ENCODE data around the gene IARS2. TPM values are rescaled to one million over a fixed set of nuclear protein-coding genes. Genes with fewer than 3 reads are reported as not detected.

IARS2 gene
- total RNA-seq, 4 donors from 2014 or later, result 62.3 to 87.6 (median 79.2) TPM

DNA sequence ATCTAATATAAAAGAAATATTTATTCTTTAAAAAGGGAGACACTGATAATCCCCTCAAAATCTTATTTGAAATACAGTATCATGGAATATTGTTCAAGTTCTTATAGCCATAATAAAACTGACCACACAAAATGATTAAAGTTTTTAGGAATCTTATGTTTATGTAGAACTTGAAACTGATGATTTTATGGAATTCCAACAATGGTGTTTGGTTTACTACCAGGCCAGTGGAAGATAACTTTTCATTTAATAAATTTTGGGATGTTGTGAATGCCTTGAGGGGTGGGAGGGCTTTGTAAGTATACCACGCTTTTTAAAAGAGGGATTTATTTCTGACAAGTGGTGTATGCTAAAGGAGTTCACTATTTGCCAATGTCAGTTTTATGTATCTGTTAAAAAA, 90.6 kb downstream of the IARS2 start:
- intact Hi-C loops (cut with DNase I; ENCODE audit: low total_unique reads), result no loop called here
- no peak for DNase-seq (ENCODE audit: low spot score in 2 of 2)
- TF ChIP-seq, protein P1, sequence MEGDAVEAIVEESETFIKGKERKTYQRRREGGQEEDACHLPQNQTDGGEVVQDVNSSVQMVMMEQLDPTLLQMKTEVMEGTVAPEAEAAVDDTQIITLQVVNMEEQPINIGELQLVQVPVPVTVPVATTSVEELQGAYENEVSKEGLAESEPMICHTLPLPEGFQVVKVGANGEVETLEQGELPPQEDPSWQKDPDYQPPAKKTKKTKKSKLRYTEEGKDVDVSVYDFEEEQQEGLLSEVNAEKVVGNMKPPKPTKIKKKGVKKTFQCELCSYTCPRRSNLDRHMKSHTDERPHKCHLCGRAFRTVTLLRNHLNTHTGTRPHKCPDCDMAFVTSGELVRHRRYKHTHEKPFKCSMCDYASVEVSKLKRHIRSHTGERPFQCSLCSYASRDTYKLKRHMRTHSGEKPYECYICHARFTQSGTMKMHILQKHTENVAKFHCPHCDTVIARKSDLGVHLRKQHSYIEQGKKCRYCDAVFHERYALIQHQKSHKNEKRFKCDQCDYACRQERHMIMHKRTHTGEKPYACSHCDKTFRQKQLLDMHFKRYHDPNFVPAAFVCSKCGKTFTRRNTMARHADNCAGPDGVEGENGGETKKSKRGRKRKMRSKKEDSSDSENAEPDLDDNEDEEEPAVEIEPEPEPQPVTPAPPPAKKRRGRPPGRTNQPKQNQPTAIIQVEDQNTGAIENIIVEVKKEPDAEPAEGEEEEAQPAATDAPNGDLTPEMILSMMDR (IDR thresholded peaks at IDR 0.05), result no peak
- TF ChIP-seq POLR2A (IDR thresholded peaks at IDR 0.05), result no peak
- WGBS, 2 donors, result 81 to 90% methylated on average over 1 of the region's 1 CpG
- no peak overlapping the region for H3K4me3 ChIP-seq (ENCODE audit: low read depth, poor library complexity, severe bottlenecking)

DNA sequence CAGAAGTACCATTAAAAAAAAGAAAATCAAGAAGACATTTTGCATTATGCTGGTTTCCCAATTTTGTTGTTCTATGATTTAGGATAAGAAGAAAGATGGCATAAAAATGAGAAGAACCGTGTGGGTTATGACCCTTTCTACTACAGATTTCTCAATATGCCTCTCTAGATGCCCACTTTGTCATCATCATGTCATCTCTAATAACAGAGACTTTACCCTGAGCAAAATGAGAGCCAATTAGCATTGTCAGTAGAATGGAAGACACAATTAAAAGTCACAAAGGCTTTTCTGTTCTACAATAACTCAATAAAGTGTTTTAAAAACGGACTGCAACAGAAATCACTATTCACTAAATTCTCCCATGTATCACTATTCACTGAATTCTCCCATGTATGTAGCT, 92.8 kb downstream of the IARS2 start:
- H3K4me3 ChIP-seq (ENCODE audit: low read depth, poor library complexity, severe bottlenecking), result no peak overlapping the region
- intact Hi-C loops (cut with DNase I; ENCODE audit: low total_unique reads), result no loop called here
- DNase-seq (ENCODE audit: low spot score in 2 of 2), result no peak
- TF ChIP-seq, protein P1 (IDR thresholded peaks at IDR 0.05), result no peak
- TF ChIP-seq POLR2A (IDR thresholded peaks at IDR 0.05), result no peak
- 93 to 95% methylated on average over 2 of the region's 2 CpGs for WGBS, 2 donors

DNA sequence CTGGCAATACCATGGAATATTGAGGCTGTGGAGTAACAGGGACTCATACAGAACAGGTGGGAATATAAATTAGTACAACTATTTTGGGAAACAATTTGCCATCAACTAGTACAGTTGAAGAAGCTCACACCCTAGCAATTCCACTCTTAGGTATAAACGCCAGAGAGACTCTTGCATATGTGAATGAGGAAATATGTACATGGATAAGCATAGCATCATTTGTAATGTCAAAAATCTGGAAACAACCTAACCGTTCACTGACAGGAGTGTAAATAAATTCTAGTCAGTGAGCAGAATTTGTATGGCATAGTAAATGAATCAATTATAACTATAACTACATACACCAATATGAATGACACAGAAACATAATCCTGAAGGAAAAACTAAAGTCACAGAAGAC, 94.6 kb downstream of the IARS2 start:
- no peak overlapping the region for H3K4me3 ChIP-seq (ENCODE audit: low read depth, poor library complexity, severe bottlenecking)
- intact Hi-C loops (cut with DNase I; ENCODE audit: low total_unique reads), result no loop called here
- no peak for TF ChIP-seq POLR2A (IDR thresholded peaks at IDR 0.05)
- TF ChIP-seq, protein P1 (IDR thresholded peaks at IDR 0.05), result no peak
- WGBS, 2 donors, result 87 to 90% methylated on average over 2 of the region's 2 CpGs
- no peak for DNase-seq (ENCODE audit: low spot score in 2 of 2)

DNA sequence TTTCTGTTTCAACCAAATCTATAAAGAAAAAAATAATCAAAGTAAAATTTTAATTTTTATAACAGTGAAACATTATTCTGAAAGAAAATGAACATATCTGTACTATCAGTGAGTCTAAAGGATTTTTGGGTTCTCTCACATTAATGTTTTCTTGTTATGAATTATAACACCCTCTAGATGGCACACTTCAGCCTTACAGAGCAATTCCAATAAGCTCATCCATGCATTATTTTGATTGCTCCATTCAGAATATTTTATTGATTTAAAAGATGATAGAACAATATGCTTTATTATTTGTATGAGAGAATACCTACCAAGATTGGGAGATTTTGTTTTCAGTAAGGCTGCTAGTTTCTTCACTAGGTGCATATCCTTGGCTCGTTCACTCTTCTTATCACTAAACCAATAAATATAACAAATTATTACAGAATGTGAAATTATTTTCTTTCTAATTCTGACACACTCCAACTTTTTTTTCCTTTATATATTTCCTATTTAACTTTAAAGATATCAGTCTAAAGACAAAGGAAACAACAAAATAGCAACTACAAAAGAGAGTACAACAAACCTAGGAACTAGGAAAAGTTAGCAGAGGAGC, 95.9 kb downstream of the IARS2 start:
- WGBS, 2 donors, result 91 to 98% methylated on average over 1 of the region's 1 CpG
- intact Hi-C loops (cut with DNase I; ENCODE audit: low total_unique reads), result no loop called here
- no peak for TF ChIP-seq POLR2A (IDR thresholded peaks at IDR 0.05)
- TF ChIP-seq, protein P1 (IDR thresholded peaks at IDR 0.05), result no peak
- no peak for DNase-seq (ENCODE audit: low spot score in 2 of 2)
- H3K4me3 ChIP-seq (ENCODE audit: low read depth, poor library complexity, severe bottlenecking), result no peak overlapping the region

DNA sequence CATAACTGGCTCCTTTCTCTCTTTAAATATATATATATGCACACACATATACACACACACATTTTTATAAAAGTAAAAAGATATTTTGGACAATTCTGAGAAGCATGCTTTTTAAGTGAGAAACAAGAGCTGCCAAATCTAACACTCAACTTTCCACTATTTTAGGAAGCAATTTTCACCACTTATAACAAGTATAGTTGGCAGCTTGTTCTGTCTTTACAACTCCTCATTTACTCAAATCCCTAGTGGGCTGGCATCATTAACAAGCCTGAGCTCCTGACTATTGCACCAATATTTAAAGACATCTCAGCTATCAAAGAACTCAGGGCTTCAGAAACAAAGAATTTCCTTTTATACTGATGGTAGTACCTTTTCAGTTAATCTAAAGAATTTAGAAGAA, 101.8 kb downstream of the IARS2 start:
- no peak for DNase-seq (ENCODE audit: low spot score in 2 of 2)
- no peak overlapping the region for H3K4me3 ChIP-seq (ENCODE audit: low read depth, poor library complexity, severe bottlenecking)
- no peak for TF ChIP-seq POLR2A (IDR thresholded peaks at IDR 0.05)
- TF ChIP-seq, protein P1 (IDR thresholded peaks at IDR 0.05), result no peak
- intact Hi-C loops (cut with DNase I; ENCODE audit: low total_unique reads), result no loop called here

MicroRNA genes within 50 kb of the gene (microRNA counts, 767-probe panel; counts per million panel counts)
- microRNA hsa-miR-194-5p (0 to 358 counts per million in 2 donors), microRNA hsa-miR-215 (0 to 358 counts per million in 2 donors)

Small RNA genes within 50 kb of the gene (microRNA-seq; reads per million reads assigned to microRNA genes)
- gene MIR194-1 (ENCODE audit: borderline number of aligned reads in 1 of 2, borderline replicate concordance in 2 of 2) (0 to 0.57 reads per million in 2 donors), gene MIR215 (ENCODE audit: borderline number of aligned reads in 1 of 2, borderline replicate concordance in 2 of 2) (2.0 to 2.8 reads per million in 2 donors)

Other genes with a start within 250 kb of the IARS2 start
- gene SLC30A10, start 165.6 kb upstream of the IARS2 start, total RNA-seq, result under 1 TPM; 0.15 to 0.59 (median 0.44) TPM
- 10 to 100 TPM; 30.6 to 43.2 (median 40.9) TPM for gene EPRS1, start 47.6 kb upstream of the IARS2 start, total RNA-seq
- gene BPNT1, start 4.3 kb upstream of the IARS2 start, total RNA-seq, result 10 to 100 TPM; 14.4 to 26.0 (median 19.3) TPM
- 10 to 100 TPM; 14.7 to 24.2 (median 19.9) TPM for gene RAB3GAP2, start 178.3 kb downstream of the IARS2 start, total RNA-seq